Activated CD8-positive, alpha-beta memory T cell treated with anti-CD3 and anti-CD28 coated beads, Interleukin-2, amount 50 U/mL, for 1 hour (primary cell): ENCODE measurements around the gene ORAI3.
A peak's percentile ranks its signal among the peaks of the same experiment; 100 is the strongest.

Experiments used
- DNase-seq: peaks from one replicate; pipeline ENCODE4 v3.0.0-alpha.2; 2020; ENCODE audit errors: extremely low read depth

Gene ORAI3

DNA sequence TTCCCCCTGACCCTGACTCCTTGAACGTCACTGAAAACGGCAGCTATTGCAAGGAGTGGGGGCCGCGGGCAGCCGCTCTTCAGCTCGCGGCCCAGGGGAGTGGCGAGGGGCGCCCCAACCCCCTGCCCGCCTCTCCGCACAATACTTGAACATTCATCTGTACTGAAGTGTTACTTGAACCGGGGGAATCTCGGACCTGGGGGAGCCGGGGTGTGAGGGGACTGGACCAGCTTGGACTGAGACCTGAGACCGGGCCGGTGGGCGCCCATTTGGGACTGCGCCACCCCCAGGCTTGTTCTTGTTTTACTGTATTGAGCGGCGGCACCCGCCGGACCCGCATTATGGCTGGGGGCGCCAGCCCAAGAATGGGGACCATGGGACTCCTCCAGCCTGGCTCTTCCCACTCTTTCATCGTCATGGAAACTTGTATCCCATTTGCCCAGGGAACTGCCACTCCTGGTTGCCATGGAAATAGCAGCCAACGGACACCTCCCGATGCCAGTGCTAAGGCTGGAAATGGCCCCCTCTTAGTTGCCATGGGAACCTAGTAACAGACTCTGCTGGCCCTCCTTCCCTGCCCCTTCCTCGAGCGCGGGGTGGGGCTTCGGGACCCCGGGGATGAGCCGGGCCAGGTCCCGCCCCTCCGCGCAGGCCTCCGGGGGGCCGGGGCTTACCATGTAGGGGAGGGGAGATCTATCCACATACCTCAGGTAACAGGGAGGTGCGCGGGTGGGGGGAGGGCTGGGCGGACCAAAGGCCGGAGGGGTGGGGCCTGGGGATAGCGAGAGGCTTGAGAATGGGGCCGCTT, 805 bp upstream of the ORAI3 start:
- no peak for DNase-seq

DNA sequence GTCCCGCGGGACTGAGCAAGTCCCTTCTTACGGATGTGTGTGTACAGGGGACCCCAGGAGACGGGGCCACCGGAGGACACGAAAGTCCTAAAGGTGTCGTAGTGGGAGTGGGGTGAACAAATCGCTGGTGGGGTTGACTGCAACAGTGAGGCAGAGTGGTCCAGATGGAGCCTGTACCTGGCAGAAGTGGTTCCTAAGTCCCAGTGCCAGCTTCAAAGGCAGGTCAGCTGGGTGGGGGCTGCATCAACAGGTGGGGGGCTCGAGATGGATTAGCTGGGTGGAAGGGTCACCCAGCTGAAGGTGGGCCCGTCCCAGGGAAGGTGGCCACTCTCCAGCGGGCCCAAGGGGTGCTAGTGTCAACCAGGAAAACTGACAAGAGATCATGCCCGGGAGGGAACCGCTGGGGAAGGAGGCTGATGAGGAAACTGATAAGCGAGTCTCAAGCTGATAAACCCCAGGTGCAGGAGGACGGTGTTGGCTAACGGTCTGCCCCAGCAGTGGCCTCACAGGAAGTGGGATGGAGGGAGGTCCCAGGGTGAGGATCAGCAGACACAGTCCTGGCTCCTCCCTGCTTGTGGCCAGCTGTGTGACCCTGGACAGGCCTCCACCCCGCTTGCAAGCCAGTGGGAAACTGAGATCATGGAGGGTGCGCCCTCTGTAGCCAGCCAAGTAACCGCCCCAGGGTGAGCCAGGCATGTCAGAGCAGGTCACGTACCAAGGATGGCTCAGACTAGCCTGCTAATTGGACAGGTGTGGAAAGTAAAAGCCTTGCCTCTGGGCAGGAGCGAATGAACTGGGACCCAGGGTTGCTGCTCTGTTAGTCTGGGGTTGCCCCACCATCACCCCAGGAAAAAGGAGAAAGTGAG, 1.0 kb downstream of the ORAI3 start:
- no peak for DNase-seq

DNA sequence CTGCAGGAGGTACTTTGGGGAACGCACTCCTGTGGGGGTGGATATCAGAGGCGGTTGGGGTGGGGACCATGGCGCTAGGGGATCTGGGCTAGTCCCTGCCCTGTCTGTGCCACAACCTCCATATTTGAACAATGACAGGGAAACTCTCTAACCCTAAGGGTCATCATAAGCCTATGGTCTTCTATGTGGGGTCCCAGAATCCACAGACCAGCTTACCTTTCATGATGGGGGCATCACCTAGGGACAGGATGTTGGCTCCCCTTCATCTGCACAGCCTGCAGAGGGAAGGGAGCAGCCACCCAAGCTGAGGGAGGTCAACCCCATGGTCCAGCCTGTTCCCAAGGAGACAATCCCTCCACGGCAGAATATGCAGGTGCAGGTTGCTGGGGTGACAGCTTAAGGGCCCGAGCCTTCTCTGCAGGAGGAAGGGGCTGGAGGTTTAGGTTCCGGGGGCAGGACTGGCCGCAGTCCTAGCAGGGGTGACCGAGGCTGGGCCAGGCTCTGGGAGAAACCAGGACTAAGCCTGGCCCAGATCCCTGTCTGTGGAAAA, 1.7 kb downstream of the ORAI3 start:
- DNase-seq = no peak

DNA sequence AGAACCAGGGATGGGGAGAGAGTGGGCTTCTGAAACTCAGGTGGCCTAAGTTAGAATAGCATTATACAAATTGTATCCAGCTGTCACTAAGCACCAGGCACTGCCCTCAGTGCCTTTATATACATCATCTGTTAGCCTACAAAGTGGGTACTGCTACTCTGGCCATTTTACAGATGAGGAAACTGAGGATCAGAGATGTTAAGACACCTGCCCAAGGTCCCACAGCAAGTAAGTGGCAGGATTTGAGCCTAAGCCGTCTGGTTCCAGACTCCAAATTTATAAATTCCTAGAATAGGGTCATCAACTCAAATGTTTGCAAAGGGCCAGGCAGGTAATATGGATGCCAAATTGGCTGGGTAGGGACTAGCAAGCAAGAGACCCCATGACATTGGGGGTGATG, 2.3 kb downstream of the ORAI3 start:
- DNase-seq = no peak

DNA sequence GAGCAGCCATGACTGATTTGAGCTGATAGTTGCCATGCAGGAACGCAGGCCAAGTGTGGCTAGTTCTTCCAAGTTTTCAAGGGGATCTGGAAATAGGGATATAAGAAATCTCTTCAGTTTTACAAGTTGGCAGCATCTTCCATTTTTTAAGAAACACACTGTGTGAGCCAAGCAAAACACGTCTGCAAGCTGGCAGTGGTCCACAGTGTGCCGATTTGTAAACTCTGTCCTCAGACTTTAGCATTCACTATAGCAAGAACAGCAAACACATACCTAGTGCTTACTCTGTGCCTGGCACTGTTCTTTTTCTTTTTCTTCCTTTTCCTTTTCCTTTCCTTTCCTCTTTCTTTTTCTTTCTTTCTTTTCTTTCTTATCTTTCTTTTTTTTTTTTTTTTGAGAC, 2.9 kb downstream of the ORAI3 start:
- DNase-seq = no peak

DNA sequence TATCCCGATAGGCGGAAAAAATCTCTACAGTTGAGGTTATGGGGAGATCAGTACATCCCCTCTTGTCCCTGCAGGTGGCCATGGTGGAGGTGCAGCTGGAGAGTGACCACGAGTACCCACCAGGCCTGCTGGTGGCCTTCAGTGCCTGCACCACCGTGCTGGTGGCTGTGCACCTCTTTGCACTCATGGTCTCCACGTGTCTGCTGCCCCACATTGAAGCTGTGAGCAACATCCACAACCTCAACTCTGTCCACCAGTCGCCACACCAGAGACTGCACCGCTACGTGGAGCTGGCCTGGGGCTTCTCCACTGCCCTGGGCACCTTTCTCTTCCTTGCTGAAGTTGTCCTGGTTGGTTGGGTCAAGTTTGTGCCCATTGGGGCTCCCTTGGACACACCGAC, 4.2 kb downstream of the ORAI3 start:
- no peak for DNase-seq

DNA sequence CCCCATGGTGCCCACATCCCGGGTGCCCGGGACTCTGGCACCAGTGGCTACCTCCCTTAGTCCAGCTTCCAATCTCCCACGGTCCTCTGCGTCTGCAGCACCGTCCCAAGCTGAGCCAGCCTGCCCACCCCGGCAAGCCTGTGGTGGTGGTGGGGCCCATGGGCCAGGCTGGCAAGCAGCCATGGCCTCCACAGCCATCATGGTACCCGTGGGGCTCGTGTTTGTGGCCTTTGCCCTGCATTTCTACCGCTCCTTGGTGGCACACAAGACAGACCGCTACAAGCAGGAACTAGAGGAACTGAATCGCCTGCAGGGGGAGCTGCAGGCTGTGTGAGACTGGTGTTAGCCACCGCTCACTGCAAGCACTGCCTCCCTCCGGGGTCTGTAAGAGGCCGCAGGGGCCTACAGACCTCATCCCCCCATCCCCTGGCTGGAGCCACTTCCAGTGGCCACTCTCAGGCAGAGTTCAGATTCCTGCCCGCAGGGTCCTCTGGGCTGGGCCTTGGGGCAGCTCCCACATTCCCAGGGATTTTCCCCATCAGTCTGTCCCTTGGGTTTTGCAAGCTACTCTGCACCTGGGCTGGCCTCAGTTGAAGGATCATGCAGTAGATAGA, 4.8 kb downstream of the ORAI3 start:
- DNase-seq = no peak

DNA sequence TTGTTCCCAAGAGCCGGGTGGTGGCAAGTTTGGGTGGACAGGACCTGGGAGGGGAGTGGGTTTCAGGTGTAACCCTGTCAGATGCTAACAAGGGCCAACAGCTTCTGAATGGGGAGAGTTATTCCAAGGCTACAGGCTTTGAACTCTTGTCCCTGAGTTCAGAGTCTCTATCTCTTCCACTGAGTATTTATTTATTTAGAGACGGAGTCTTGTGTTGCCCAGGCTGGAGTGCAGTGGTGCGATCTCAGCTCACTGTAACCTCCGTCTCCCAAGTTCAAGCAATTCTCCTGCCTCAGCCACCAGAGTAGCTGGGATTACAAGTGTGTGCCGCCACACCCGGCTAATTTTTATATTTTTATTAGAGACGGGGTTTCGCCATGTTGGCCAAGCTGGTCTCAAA, 6.1 kb downstream of the ORAI3 start:
- DNase-seq = no peak

DNA sequence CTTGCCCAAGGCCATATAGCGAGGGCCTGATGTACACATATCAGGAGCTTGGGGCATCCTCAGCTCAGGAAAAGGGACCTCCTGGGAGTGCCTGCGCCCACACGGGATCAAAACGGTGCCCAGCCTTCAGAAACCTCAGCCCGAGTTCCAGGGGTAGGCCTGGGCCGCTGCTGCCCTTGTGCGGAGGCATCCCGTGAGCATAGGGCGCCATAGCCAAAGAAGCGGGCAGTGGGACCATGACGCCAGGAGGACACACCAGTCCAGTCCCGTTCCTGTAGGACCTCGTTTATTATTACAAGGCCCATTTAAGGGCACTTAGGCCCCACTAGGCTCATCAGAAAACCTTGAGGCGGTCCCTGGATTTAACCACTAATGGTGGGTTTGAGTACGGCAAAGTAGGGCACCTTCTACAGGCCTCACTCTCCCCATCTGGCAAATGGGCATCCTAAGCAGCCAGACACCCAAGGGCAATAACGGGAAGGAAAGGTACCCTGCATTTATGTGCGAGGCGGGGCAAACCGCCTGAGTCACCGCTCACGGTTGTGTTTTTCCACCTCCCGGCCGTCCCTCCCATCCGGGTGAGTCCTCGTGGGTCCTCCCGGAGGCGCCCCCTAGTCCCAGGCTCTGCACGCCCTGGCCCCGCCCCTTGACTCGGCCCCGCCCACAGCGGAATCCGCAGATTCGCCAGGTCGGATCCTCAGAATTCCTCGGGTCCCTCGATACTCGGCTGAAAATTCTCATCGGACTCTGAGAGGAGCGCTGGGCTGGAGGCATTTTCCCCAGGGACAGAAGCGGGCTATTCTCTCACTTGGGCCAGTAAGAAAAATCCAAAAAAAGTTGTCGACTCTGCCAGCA, 8.0 kb downstream of the ORAI3 start:
- peak; percentile 81 for DNase-seq

DNA sequence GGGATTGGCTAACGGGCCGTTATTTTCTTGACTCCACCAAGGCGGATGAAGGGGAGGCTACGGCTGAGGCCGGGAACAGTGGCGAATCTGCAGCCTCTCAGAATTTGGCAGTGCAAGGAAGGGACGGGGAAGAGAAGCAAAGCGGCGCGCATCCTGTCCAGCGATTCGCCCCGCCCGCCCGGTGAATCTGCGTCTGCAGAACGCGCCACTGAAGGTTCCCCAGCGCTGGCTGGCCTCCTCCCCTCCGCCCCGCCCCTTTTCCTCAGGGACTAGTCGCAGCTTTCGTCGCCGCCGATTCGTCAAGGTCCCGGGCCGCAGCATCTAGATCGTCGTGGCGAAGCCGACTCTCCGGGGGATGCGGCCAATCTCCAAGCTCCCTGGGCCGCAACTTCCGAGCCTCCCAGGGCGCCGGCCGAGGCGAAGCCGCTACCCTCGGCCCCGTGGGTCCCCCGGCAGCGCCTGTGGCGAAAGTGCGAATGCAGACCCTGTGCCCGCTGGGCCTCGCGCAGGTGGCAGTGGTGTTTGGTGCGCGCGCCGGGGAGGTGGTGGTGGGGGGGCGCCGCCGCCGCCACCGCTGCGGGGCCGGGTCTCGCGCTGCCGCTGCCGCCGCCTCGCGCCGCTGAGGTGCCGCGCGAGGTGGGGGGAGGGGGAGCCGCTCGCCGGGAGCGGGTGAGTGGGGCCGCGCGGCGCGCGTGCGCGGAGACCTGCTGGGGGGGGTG, 8.7 kb downstream of the ORAI3 start, which contains the start of gene SETD1A:
SETD1A (plus strand) TSS at position 299 of the 719 bp plus-strand sequence. CDS start 978 bp downstream, outside the sequence.
- DNase-seq = peak; percentile 98

DNA sequence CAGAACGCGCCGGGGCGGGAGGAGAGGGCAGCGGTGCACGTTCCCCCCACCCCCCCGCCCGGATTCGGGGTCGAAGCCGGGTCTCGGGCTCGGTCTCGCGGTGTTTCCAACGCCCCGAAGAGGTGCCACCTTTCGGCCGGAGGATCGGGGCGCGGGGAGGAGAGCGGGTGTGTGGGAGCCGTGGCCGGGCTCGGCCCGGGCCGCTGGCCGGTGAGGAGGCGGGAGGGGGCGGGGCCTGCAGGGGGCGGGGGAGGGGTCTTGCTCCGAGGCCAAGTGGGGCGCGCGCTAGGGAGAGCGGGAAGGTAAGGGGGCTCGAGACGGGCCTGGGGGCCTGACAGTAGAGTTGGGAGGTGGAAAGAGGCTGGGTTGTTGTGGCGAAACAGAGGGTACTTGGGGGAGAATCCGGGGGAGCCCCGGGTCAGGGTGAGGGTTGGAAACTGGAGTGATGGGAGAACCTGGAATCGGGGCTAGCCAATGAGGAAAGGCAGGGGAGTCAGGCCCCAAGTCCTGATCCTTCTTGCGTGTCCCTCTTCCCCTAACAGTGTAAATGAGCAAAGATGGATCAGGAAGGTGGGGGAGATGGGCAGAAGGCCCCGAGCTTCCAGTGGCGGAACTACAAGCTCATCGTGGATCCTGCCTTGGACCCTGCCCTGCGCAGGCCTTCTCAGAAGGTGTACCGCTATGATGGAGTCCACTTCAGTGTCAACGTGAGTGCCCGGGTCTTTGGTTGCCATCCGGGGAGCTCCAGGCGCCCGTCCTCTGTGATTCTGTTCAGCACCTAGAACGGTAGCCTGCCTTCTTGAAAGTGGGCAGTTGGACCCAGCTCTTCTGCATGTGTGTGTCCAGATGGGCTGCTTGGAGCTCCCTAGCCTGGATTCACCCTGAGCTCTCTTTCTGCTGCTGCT, 9.6 kb downstream of the ORAI3 start:
- DNase-seq = no peak

DNA sequence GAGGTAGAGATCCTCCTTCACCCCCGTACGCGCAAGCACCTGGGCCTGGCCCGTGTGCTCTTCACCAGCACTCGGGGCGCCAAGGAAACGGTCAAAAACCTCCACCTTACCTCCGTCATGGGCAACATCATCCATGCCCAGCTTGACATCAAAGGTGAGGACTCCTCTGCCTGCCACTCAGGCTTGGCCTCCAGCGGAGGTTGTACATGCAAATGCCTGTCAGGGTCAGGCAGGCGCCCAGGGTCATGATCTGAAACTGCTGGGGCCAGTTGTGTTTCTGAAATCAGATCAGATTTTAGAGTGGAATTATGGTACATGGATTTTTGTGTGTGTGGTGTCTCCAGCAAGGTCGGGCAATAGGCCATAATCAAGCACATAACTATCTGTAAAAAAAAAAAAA, 12.5 kb downstream of the ORAI3 start:
- no peak for DNase-seq

DNA sequence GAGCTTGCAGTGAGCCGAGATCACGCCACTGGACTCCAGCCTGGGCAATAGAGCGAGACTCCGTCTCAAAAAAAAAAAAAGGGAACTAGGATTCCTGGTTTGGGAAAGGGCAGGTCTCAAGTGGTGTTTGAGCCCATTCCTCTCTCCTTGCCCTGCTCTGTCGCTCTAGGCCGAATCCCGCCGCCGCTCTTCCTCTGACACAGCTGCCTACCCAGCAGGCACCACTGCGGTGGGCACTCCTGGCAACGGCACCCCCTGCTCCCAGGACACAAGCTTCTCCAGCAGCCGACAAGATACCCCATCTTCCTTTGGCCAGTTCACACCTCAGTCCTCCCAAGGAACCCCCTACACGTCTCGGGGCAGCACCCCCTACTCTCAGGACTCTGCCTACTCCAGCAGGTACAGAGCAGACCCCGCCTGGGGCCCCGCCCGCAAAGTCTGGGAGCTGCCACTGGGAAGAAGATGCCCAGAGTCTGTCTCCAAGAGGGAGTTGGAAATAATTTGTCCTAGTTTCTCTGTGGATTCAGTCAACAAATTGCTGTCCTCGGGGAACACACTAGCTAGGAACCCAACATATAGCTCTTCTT, 15.2 kb downstream of the ORAI3 start:
- DNase-seq = no peak

DNA sequence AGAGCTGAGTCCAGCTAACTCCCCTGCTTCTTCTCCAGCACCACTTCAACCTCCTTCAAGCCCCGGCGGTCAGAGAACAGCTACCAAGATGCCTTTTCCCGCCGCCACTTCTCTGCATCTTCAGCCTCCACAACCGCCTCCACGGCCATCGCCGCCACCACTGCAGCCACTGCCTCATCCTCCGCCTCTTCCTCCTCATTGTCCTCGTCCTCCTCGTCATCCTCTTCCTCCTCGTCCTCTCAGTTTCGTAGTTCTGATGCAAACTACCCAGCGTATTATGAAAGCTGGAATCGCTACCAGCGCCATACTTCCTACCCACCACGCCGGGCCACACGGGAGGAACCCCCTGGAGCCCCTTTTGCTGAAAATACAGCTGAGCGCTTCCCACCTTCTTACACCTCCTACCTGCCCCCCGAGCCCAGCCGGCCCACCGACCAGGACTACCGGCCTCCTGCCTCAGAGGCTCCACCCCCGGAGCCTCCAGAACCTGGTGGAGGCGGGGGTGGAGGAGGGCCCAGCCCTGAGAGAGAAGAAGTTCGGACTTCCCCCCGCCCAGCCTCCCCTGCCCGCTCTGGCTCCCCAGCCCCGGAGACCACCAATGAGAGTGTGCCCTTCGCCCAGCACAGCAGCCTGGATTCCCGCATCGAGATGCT, 15.8 kb downstream of the ORAI3 start:
- no peak for DNase-seq

DNA sequence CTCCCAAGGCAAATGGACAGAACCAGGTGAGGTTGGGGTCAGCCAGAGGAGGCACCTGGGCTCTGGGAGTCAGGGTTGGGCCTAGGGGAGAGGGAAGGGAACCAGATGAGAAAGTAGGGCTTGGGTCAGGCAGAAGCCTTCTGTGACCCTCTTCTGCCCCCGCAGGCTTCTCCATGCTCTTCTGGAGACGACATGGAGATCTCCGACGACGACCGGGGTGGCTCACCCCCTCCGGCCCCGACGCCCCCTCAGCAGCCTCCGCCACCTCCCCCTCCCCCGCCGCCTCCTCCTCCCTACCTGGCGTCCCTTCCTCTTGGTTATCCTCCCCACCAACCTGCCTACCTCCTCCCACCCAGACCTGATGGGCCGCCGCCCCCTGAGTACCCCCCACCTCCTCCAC, 16.6 kb downstream of the ORAI3 start:
- no peak for DNase-seq

DNA sequence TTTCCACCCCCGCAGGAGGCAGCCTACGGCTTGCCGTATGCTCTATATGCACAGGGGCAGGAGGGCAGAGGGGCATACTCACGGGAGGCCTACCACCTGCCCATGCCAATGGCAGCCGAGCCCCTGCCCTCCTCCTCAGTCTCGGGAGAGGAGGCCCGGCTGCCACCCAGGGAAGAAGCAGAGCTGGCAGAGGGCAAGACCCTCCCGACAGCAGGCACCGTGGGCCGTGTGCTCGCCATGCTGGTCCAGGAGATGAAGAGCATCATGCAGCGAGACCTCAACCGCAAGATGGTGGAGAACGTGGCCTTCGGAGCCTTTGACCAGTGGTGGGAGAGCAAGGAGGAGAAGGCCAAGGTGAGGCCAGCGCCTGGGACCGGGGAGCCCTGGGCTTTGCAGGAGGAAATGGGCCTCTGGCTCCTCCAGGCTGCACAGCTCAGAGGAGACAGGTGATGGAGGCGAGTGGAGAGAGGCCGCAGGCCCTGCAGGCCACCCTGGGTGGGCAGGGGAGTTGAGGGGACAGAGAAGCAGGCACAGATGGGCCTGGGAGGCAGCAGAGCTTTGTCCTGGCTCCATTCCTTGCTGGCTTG, 17.3 kb downstream of the ORAI3 start:
- no peak for DNase-seq

DNA sequence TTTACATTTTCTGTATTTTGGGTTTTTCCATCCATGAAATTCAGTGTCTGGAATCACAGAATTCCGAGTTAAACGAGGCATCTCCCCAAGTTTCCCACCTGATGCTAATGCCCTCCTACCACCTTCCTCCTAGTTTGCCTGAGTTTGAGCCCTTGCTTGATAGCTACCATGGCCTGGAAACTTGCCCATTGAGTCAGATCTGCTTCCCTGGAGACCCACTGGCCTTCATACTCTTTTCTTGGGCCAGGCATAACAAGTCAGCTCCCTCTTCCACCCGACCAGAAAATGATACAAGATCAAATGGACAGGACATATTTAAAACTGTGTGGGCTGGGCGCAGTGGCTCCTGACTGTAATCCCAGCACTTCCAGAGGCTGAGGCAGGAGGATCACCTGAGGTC, 18.9 kb downstream of the ORAI3 start:
- DNase-seq = no peak

DNA sequence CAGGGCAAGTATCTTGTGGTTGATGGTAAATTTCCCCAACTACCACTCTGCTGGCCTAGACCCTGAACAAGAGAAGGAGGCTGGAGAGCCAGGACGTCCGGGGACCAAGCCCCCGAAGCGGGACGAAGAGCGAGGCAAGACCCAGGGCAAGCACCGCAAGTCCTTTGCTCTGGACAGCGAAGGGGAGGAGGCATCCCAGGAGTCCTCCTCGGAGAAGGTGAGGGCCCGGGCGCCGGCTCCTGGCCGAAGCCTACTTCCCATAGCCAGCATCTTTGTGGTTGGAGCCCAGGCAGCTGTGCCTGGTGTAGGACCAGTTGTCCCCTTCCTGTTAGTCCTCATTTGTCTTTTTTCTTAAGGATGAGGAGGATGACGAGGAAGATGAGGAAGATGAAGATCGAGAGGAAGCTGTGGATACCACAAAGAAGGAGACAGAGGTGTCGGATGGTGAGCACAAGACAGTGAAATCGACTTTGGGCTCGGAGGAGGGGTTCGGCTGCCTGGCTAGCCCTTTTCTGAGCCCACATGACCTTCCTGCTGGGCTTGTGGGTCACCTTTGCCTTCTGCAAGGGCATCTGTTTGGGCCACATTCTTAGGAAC, 20.5 kb downstream of the ORAI3 start:
- DNase-seq = no peak
